SU-DHL-6 (cell line): ENCODE measurements around the gene KIFC1.

ENCODE experiments used
- H2AFZ ChIP-seq: fragments of 200-600 bp; sonication (generic); 2 replicates; pipeline ENCODE4 v1.6.1; 2014; ENCODE audit warnings: low read depth, mild to moderate bottlenecking, moderate library complexity, mixed read lengths, antibody characterized with exemption, low read length; ENCODE audit not compliant: severe bottlenecking
- H3F3A ChIP-seq: fragments of 200-600 bp; shearing (Covaris generic); 2 replicates; pipeline ENCODE4 v1.6.0; 2016; ENCODE audit warnings: antibody characterized with exemption, mild to moderate bottlenecking; ENCODE audit not compliant: insufficient read depth
- H3K27ac ChIP-seq: fragments of 200-600 bp; sonication (generic); 2 replicates; pipeline ENCODE4 v1.5.1; 2016; ENCODE audit warnings: low read depth, mild to moderate bottlenecking, low read length, moderate library complexity, mixed read lengths
- H3K27me3 ChIP-seq: fragments of 200-600 bp; sonication (generic), shearing (Covaris generic); 2 replicates; pipeline ENCODE4 v1.6.0; 2014; ENCODE audit warnings: mild to moderate bottlenecking, low read length
- H3K36me3 ChIP-seq: fragments of 200-600 bp; sonication (generic); 2 replicates; pipeline ENCODE4 v1.6.1; 2014; ENCODE audit warnings: mild to moderate bottlenecking, low read length, mixed read lengths
- H3K4me2 ChIP-seq: fragments of 300-600, 200-600 bp; shearing (Covaris generic), sonication (generic); 2 replicates; pipeline ENCODE4 v1.6.0; 2014; ENCODE audit warnings: low read length, low read depth, mild to moderate bottlenecking; ENCODE audit not compliant: poor library complexity, severe bottlenecking
- H3K4me3 ChIP-seq: fragments of 200-600 bp; sonication (generic); 2 replicates; pipeline ENCODE4 v1.5.1; 2014; ENCODE audit warnings: antibody characterized with exemption, low read length, mild to moderate bottlenecking, mixed read lengths; ENCODE audit not compliant: insufficient read depth, poor library complexity, severe bottlenecking
- H3K79me2 ChIP-seq: fragments of 200-600 bp; sonication (generic); 2 replicates; pipeline ENCODE4 v1.6.1; 2014; ENCODE audit warnings: mild to moderate bottlenecking, low read length, moderate library complexity; ENCODE audit not compliant: insufficient read depth
- H3K9ac ChIP-seq: fragments of 200-600 bp; sonication (generic); 2 replicates; pipeline ENCODE4 v1.7.0; 2014; ENCODE audit warnings: mild to moderate bottlenecking, low read length
- H3K9me2 ChIP-seq: fragments of 200-600 bp; sonication (generic); replicated peaks from 2 replicates; pipeline ENCODE4 v1.6.1; 2014; ENCODE audit warnings: low read length; ENCODE audit not compliant: insufficient read depth
- H3K9me3 ChIP-seq: fragments of 200-600 bp; sonication (generic); 2 replicates; pipeline ENCODE4 v1.6.1; 2014; ENCODE audit warnings: low read length, mixed read lengths; ENCODE audit not compliant: insufficient read depth
- H4K20me1 ChIP-seq: fragments of 200-600 bp; sonication (generic); 2 replicates; pipeline ENCODE4 v1.6.1; 2014; ENCODE audit warnings: low read depth, mild to moderate bottlenecking, antibody characterized with exemption, low read length, moderate library complexity, mixed read lengths
- EZH2phosphoT487 ChIP-seq: fragments of 200-600 bp; sonication (generic), shearing (Covaris generic); conservative IDR thresholded peaks from 2 replicates; pipeline ENCODE4 v1.6.1; 2018; ENCODE audit warnings: mild to moderate bottlenecking, antibody characterized with exemption, low read length, moderate library complexity, mixed read lengths
- TF ChIP-seq, protein P1 (sequence below): fragments of 200-600 bp; sonication (generic); IDR thresholded peaks from one replicate; pipeline ENCODE4 v1.5.1; 2017; ENCODE audit warnings: antibody characterized with exemption, mild to moderate bottlenecking, low read length, moderate library complexity; ENCODE audit not compliant: insufficient read depth, poor library complexity, severe bottlenecking

Gene KIFC1

DNA sequence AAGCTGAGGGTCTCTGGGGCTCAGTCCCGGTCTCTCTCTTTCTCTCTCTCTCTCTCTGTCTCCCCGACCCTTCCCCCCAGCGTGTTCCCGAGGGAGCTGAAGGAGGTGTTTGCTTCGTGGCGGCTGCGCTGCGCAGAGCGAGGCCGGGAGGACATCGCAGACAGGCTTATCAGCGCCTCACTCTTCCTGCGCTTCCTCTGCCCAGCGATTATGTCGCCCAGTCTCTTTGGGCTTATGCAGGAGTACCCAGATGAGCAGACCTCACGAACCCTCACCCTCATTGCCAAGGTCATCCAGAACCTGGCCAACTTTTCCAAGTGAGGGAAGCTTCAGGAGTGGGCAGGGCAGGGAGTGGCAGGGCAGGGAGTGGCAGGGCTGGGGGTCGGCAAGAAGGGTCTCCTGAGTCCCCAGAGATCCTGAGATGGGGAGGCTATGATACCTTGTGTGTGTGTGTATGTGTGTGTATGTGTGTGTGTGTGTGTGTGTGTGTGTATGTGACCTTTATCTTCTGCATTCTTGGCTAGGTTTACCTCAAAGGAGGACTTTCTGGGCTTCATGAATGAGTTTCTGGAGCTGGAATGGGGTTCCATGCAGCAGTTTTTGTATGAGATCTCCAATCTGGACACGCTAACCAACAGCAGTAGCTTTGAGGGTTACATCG lies 49.2 kb downstream of the KIFC1 start:
- Histone ChIP-seq H3K27me3 (no peaks in the 10 kb centered on the region), H3K27ac (no peak overlapping the region), H3K9me2 (no peaks in the 10 kb centered on the region), H3K9me3 (no peaks in the 10 kb centered on the region), H3K4me3 (no peak overlapping the region), H4K20me1 (no peaks in the 10 kb centered on the region), H3K36me3 (no peaks in the 10 kb centered on the region), H3F3A (no peaks in the 10 kb centered on the region), H3K4me2 (no peak overlapping the region), H3K9ac (no peak overlapping the region), H3K79me2 (no peaks in the 10 kb centered on the region), H2AFZ (no peak overlapping the region)
- TF ChIP-seq, protein P1, sequence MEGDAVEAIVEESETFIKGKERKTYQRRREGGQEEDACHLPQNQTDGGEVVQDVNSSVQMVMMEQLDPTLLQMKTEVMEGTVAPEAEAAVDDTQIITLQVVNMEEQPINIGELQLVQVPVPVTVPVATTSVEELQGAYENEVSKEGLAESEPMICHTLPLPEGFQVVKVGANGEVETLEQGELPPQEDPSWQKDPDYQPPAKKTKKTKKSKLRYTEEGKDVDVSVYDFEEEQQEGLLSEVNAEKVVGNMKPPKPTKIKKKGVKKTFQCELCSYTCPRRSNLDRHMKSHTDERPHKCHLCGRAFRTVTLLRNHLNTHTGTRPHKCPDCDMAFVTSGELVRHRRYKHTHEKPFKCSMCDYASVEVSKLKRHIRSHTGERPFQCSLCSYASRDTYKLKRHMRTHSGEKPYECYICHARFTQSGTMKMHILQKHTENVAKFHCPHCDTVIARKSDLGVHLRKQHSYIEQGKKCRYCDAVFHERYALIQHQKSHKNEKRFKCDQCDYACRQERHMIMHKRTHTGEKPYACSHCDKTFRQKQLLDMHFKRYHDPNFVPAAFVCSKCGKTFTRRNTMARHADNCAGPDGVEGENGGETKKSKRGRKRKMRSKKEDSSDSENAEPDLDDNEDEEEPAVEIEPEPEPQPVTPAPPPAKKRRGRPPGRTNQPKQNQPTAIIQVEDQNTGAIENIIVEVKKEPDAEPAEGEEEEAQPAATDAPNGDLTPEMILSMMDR, result no peak
- no peak for TF ChIP-seq EZH2phosphoT487

DNA sequence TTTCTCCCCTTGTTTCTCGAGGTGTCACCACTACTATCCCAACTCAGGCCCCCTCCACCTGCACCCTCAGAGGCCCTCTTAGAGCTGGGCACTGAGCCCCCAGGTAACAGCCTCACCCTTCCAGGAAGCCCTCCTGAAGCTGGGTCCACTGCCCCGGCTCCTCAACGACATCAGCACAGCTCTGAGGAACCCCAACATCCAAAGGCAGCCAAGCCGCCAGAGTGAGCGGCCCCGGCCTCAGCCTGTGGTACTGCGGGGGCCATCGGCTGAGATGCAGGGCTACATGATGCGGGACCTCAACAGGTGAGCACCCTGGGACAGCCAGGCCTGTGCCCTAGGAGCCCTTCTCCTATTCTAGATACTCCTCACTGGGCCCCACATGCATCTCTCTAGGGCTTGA lies 49.8 kb downstream of the KIFC1 start:
- H3K9ac ChIP-seq, result no peak overlapping the region
- H3F3A ChIP-seq, result no peaks in the 10 kb centered on the region
- H3K9me2 ChIP-seq, result no peaks in the 10 kb centered on the region
- no peaks in the 10 kb centered on the region for H3K9me3 ChIP-seq
- no peaks in the 10 kb centered on the region for H4K20me1 ChIP-seq
- no peak overlapping the region for H3K4me2 ChIP-seq
- H3K36me3 ChIP-seq, result no peaks in the 10 kb centered on the region
- no peak for TF ChIP-seq EZH2phosphoT487
- TF ChIP-seq, protein P1, result no peak
- H3K27me3 ChIP-seq, result no peaks in the 10 kb centered on the region
- no peak overlapping the region for H2AFZ ChIP-seq
- H3K79me2 ChIP-seq, result no peaks in the 10 kb centered on the region
- no peak overlapping the region for H3K4me3 ChIP-seq
- H3K27ac ChIP-seq, result no peak overlapping the region

DNA sequence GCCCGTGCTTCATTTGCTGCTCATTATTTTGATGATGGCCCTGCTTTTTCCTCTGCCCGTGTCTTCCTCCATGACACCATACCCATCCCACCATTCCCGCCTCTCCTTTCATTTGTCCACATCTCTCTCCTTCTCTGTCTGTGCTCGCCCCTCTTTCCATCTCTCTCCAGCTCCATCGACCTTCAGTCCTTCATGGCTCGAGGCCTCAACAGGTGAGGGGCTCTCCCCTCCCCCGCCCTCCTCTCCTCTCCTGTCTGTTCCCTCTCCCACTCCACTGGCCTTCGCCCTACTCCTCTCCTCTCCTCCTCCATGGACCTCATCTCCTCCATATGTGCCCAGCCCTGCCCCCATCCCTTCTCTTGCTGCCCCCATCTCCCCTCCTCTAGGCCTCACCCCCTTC lies 50.7 kb downstream of the KIFC1 start:
- Histone ChIP-seq H3K9me3 (no peaks in the 10 kb centered on the region), H4K20me1 (no peaks in the 10 kb centered on the region), H2AFZ (no peak overlapping the region), H3K36me3 (no peaks in the 10 kb centered on the region), H3K4me2 (no peak overlapping the region), H3K4me3 (no peak overlapping the region), H3K27ac (no peak overlapping the region), H3K79me2 (no peaks in the 10 kb centered on the region), H3K9ac (no peak overlapping the region), H3K27me3 (no peaks in the 10 kb centered on the region), H3F3A (no peaks in the 10 kb centered on the region), H3K9me2 (no peaks in the 10 kb centered on the region)
- no peak for TF ChIP-seq EZH2phosphoT487

DNA sequence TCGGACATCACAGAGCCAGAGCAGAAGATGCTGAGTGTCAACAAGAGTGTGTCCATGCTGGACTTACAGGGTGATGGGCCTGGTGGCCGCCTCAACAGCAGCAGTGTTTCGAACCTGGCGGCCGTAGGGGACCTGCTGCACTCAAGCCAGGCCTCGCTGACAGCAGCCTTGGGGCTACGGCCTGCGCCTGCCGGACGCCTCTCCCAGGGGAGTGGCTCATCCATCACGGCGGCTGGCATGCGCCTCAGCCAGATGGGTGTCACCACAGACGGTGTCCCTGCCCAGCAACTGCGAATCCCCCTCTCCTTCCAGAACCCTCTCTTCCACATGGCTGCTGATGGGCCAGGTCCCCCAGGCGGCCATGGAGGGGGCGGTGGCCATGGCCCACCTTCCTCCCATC lies 51.4 kb downstream of the KIFC1 start:
- H3K4me2 ChIP-seq, result no peak overlapping the region
- H3K9ac ChIP-seq, result no peak overlapping the region
- H3K4me3 ChIP-seq, result no peak overlapping the region
- no peaks in the 10 kb centered on the region for H3K79me2 ChIP-seq
- H3K9me2 ChIP-seq, result no peaks in the 10 kb centered on the region
- TF ChIP-seq, protein P1, result no peak
- TF ChIP-seq EZH2phosphoT487, result no peak
- H3K36me3 ChIP-seq, result no peaks in the 10 kb centered on the region
- H3F3A ChIP-seq, result no peaks in the 10 kb centered on the region
- H3K9me3 ChIP-seq, result no peaks in the 10 kb centered on the region
- no peaks in the 10 kb centered on the region for H3K27me3 ChIP-seq
- no peak overlapping the region for H3K27ac ChIP-seq
- no peak overlapping the region for H2AFZ ChIP-seq
- no peaks in the 10 kb centered on the region for H4K20me1 ChIP-seq
